A673 (cell line): ENCODE results near the gene RITA1.

Experiments used
- CTCF ChIP-seq: fragments of 300-800, 200-600 bp; sonication (generic); conservative IDR thresholded peaks from 2 replicates; pipeline ENCODE4 v1.5.1; 2017; ENCODE audit warnings: low read depth, mild to moderate bottlenecking, antibody characterized with exemption, low read length, moderate library complexity, mixed read lengths
- EZH2 ChIP-seq: fragments of 200-600 bp; sonication (generic); IDR thresholded peaks from 2 replicates; pipeline ENCODE4 v1.6.1; 2017; ENCODE audit warnings: borderline replicate concordance, low read depth, mild to moderate bottlenecking, mixed read lengths, antibody characterized with exemption, low read length; ENCODE audit not compliant: poor library complexity, severe bottlenecking

- TF ChIP-seq CTCF (no peak), EZH2 (no peak)
These were observed 42.3 kb downstream of the RITA1 start for GRCh38 chr12:113227686-113228391.
